Neutrophil (primary cell): ENCODE measurements around the gene ZNF331.

Experiments used
- H3K27ac ChIP-seq: fragments of 200-600 bp; sonication (generic); 2 replicates; pipeline ENCODE4 v1.5.1; 2016; ENCODE audit warnings: mild to moderate bottlenecking, moderate library complexity
- H3K27me3 ChIP-seq: fragments of 200-600 bp; sonication (generic); 2 replicates; pipeline ENCODE4 v1.6.0; 2016; ENCODE audit warnings: mild to moderate bottlenecking
- H3K36me3 ChIP-seq: fragments of 200-600 bp; sonication (generic); 2 replicates; pipeline ENCODE4 v1.5.1; 2017
- H3K4me1 ChIP-seq, 2 experiments: fragments of 200-600 bp in 1 of 2; sonication (generic) in 1 of 2; 1 replicate in 1 of 2; 2 replicates in 1 of 2; pipeline versions ENCODE4 v1.5.1 to v1.6.1; 2013 to 2016; ENCODE audit warnings: low read depth in 1 of 2, low read length in 1 of 2, mild to moderate bottlenecking in 1 of 2, moderate library complexity in 1 of 2; ENCODE audit not compliant: control insufficient read depth in 1 of 2, insufficient read depth in 1 of 2
- H3K4me3 ChIP-seq, 2 experiments: fragments of 200-600 bp in 1 of 2; sonication (generic) in 1 of 2; 1 replicate in 1 of 2; 2 replicates in 1 of 2; pipeline ENCODE4 v1.5.1; 2013 to 2016; ENCODE audit warnings: low read depth in 1 of 2, low read length in 1 of 2, mild to moderate bottlenecking in 1 of 2, moderate library complexity in 1 of 2
- H3K9me3 ChIP-seq: fragments of 200-600 bp; sonication (generic); 2 replicates; pipeline ENCODE4 v1.5.1; 2016
- TF ChIP-seq, protein P1 (sequence below): fragments of 200-600 bp; sonication (generic); IDR thresholded peaks from 2 replicates; pipeline ENCODE4 v1.5.1; 2016; ENCODE audit warnings: antibody characterized with exemption

Gene ZNF331

DNA sequence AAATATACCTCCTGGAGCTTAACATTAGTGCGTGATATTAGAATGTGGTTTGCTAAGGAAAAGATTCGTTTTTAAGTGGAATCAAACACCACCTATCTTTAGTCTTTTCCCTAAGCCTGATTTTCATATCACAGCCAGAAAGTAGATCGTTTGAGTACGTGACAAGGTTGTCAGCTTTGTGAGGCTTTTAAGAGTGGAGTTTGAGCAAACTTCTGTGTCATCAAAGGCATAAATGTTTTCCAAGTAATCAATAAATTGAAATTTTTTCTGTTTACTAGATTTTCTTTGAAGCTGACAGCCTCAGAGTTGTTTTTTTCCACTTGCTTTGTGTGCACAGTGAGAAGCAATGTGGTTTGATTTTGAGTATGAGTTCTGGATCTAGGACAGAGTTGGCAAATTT lies 6.5 kb upstream of the ZNF331 start:
- no peaks in the 10 kb centered on the region for H3K4me1 ChIP-seq
- H3K27ac ChIP-seq, result no peak overlapping the region
- H3K36me3 ChIP-seq, result no peaks in the 10 kb centered on the region
- no peaks in the 10 kb centered on the region for H3K27me3 ChIP-seq
- TF ChIP-seq, protein P1, sequence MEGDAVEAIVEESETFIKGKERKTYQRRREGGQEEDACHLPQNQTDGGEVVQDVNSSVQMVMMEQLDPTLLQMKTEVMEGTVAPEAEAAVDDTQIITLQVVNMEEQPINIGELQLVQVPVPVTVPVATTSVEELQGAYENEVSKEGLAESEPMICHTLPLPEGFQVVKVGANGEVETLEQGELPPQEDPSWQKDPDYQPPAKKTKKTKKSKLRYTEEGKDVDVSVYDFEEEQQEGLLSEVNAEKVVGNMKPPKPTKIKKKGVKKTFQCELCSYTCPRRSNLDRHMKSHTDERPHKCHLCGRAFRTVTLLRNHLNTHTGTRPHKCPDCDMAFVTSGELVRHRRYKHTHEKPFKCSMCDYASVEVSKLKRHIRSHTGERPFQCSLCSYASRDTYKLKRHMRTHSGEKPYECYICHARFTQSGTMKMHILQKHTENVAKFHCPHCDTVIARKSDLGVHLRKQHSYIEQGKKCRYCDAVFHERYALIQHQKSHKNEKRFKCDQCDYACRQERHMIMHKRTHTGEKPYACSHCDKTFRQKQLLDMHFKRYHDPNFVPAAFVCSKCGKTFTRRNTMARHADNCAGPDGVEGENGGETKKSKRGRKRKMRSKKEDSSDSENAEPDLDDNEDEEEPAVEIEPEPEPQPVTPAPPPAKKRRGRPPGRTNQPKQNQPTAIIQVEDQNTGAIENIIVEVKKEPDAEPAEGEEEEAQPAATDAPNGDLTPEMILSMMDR, result no peak
- H3K9me3 ChIP-seq, result no peaks in the 10 kb centered on the region
- no peak overlapping the region for H3K4me3 ChIP-seq

DNA sequence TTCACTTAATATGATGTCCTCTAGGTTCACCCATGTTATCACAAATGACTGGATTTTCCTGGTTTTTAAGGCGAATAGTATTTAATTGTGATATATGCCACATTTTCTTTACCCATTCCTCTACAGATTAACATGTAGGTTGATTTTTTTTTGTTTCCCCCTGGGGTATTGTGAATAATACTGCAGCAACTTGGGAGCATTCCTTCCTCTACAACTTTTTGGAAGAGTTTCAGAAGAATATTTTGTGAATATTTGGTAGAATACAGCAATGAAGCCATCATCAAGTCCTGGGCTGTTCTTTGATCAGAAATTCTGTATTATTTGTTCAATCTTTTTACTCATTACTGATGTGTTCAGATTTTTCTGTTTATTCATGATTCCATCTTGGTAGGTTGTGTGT lies 5.6 kb upstream of the ZNF331 start:
- H3K27ac ChIP-seq, result no peak overlapping the region
- peaks cover 4% of the 10 kb centered on the region for H3K27me3 ChIP-seq
- H3K9me3 ChIP-seq, result no peaks in the 10 kb centered on the region
- peaks cover 0 to under 1% of the 10 kb centered on the region in 2 experiments for H3K4me1 ChIP-seq
- H3K4me3 ChIP-seq, result no peak overlapping the region
- TF ChIP-seq, protein P1, result no peak
- no peaks in the 10 kb centered on the region for H3K36me3 ChIP-seq

DNA sequence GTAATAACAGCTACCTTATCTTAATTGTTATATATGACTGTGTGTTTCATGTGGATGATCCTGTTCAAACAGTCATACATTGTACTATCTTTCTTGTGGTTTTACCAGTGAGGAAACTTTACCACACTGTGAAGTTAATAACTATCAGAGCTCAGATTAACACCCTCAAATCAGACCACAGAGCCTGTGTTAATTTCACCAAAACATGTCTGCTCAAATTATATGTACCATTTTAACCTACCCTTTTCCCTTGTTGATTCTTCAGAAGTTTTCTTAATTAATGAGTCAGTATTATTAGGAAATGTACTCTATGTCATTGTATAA lies 1.8 kb upstream of the ZNF331 start:
- no peaks in the 10 kb centered on the region for H3K9me3 ChIP-seq
- peaks cover 0 to 10% of the 10 kb centered on the region in 2 experiments for H3K4me1 ChIP-seq
- H3K36me3 ChIP-seq, result no peaks in the 10 kb centered on the region
- TF ChIP-seq, protein P1, result no peak
- H3K27me3 ChIP-seq, result peaks cover 8% of the 10 kb centered on the region
- H3K27ac ChIP-seq, result no peak overlapping the region
- H3K4me3 ChIP-seq, result no peak overlapping the region

DNA sequence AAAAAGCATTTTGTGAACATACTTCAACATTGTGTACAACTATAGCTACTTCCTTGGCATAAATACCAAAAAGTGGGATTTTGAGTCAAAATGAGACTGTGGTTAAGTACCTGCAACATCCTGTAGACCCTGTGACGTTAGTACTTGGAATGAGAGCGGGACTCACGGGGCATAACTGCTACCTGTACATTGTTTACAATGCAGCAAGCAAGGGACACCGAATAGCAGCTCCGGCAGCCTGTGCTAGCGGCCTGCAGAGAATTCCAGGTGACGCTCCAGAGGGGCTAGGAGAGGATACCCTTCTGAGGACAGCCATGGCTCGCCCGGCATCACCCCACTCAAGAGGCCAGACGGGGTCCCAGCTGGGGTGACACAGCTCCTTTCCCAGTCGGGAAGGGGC lies 824 bp upstream of the ZNF331 start:
- H3K27me3 ChIP-seq, result peaks cover 8% of the 10 kb centered on the region
- TF ChIP-seq, protein P1, result no peak
- no peaks in the 10 kb centered on the region for H3K9me3 ChIP-seq
- peaks cover 0 to 10% of the 10 kb centered on the region in 2 experiments for H3K4me1 ChIP-seq
- H3K4me3 ChIP-seq, result no peak overlapping the region
- H3K27ac ChIP-seq, result no peak overlapping the region
- H3K36me3 ChIP-seq, result no peaks in the 10 kb centered on the region

DNA sequence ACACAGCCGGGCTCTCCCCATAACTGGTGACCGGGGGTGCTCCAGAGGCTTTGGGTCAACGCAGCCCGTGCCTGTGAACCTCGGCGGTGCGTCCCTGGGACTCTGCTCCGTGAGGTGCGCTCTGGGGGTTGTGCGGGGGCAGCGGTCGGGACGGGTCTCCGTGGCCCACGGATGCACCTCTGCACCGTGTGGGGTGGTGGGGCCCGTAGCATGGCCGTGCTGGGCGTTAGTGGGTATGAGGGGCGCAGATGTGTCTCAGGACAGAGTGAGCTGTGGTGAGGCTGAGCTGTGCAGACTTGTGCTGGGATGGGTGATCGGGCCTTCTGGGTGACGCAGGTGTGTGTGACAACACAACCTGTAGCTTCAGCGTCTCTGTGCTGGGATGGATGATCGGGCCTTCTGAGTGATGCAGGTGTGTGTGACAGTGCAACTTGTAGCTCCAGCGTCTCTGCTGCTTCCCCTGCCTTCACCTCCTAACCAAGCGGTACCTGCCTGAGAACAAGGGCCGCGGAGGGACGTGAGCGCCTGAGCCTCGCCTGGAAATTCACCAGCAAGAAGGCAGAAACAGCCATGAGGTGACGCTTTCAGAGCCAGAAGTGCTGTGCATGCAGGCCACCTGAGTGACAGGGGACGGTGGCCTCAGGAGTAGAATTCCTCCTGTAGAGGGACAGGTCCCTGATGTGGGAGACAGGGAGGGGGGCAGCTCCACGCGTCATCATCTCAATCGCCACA lies 599 bp downstream of the ZNF331 start:
- Histone ChIP-seq H3K9me3 (no peaks in the 10 kb centered on the region), H3K27me3 (peaks cover 8% of the 10 kb centered on the region), H3K4me3 (peak overlapping the region; percentile 53 to 59), H3K36me3 (no peaks in the 10 kb centered on the region), H3K4me1 (peaks cover 0 to 10% of the 10 kb centered on the region in 2 experiments), H3K27ac (no peak overlapping the region)
- TF ChIP-seq, protein P1, result no peak
